Astrocyte of the cerebellum (primary cell): ENCODE measurements around the gene OSMR.

Source experiments
- DNase-seq: peaks from one replicate; pipeline ENCODE4 v3.0.0-alpha.2; 2011; ENCODE audit warnings: low read depth
- H3K4me3 ChIP-seq: 2 replicates; pipeline ENCODE4 v1.5.1; 2011; ENCODE audit warnings: mild to moderate bottlenecking, low read depth, low read length, moderate library complexity
- in situ Hi-C: cut with HindIII; loops from 2 replicates; pipeline ENCODE4 v1.10.0; 2017; ENCODE audit warnings: low sequenced_read_pairs
- TF ChIP-seq, protein P1 (sequence below): IDR thresholded peaks from 2 replicates; pipeline ENCODE4 v1.5.1; 2012; ENCODE audit warnings: low read length, low read depth, moderate library complexity, mild to moderate bottlenecking; ENCODE audit errors: missing control alignments

OSMR gene

GRCh38 chr5:38867416-38867815 is 21.6 kb downstream of the OSMR start:
- in situ Hi-C loops = no loop called here
- no peak for DNase-seq
- H3K4me3 ChIP-seq = no peak overlapping the region
- TF ChIP-seq, protein P1, sequence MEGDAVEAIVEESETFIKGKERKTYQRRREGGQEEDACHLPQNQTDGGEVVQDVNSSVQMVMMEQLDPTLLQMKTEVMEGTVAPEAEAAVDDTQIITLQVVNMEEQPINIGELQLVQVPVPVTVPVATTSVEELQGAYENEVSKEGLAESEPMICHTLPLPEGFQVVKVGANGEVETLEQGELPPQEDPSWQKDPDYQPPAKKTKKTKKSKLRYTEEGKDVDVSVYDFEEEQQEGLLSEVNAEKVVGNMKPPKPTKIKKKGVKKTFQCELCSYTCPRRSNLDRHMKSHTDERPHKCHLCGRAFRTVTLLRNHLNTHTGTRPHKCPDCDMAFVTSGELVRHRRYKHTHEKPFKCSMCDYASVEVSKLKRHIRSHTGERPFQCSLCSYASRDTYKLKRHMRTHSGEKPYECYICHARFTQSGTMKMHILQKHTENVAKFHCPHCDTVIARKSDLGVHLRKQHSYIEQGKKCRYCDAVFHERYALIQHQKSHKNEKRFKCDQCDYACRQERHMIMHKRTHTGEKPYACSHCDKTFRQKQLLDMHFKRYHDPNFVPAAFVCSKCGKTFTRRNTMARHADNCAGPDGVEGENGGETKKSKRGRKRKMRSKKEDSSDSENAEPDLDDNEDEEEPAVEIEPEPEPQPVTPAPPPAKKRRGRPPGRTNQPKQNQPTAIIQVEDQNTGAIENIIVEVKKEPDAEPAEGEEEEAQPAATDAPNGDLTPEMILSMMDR = no peak

- H3K4me3 ChIP-seq = no peak overlapping the region
- DNase-seq = no peak
- TF ChIP-seq, protein P1 = no peak
- in situ Hi-C loops = no loop called here
Measured at GRCh38 chr5:38870595-38870994, 24.8 kb downstream of the OSMR start.

- H3K4me3 ChIP-seq = no peak overlapping the region
- TF ChIP-seq, protein P1 = no peak
- DNase-seq = no peak
- in situ Hi-C loops = no loop called here
Measured at GRCh38 chr5:38871058-38871605, 25.3 kb downstream of the OSMR start.

DNA sequence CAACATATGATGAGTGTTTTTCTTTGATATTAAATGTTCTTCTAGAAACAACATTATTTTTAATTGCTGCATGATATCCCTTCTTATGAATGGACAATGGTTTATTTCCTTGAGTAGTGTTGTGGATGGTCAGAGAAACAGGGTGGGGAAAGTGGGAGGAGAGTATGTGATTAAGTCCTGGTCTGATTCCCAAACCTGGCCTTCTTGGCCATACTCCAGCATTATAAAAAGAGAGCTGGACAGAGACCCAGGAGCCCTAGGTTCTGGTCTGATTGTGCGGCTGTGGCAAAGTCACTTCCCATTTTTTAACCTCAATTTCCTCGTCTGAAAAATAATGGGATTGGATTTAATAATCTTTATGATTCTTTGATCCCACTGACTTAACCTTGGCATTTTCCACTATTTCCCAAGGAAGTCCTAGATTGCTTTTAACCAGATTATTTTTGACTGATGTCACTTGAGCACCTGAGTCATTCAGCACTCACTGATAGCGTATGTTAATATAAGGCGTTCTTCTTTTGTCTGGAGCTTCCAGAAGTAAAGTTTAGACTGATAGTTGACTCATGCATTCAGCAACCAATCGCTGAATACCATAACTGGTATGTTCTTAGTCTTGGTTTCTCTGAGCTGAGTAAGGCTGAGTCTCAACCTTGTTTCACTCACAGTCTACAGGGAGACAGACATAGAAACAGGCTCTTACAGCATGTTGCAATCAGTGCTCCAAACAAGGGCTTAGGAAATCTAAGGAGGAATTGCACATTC is 26.2 kb downstream of the OSMR start:
- in situ Hi-C loops = no loop called here
- H3K4me3 ChIP-seq = no peak overlapping the region
- TF ChIP-seq, protein P1 = no peak
- DNase-seq = peak; percentile 67

DNA sequence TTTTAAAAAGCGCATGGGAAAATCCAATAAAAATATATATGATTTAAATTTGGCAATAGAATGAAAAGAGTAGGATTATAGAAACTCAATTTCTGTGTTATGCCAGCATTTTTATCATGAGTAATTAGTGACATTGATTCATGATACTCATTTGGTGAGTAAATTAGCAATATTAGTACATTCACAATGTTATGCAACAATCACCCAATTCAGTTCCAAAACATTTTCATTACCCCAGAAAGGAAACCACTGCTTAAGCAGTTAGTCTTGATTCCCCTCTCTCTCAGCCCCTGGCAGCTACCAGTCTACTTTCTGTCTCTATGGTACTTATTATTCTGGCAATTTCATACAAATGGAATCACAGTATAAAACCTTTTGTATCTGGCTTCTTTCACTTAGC is 27.0 kb downstream of the OSMR start:
- in situ Hi-C loops = no loop called here
- DNase-seq = no peak
- no peak overlapping the region for H3K4me3 ChIP-seq
- TF ChIP-seq, protein P1 = no peak

DNA sequence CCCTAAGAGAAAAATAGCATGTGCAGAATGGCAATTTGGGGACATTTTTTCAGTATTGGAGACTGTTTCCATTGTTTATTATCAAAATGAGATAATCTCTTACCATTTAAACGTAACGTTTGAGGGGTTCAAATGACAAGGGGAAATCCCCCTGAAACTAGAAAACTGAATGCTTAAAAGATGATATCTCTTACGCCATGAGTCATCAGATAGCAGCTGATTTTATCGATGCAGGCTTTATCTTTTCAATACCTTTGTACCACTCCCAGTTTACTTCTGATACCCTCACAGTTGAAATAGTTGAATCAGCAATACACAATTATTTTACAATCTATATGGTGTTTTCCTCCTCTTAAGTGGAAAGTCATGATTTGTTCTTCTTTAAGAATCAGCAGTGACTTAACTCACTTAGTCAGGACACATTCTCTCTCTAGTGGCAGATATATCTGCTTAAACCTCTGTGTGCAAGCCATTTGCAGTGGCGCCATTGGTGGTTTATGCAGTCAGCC is 29.2 kb downstream of the OSMR start:
- TF ChIP-seq, protein P1 = no peak
- in situ Hi-C loops = no loop called here
- no peak for DNase-seq
- H3K4me3 ChIP-seq = no peak overlapping the region
